HG03442 (cell line): ENCODE measurements around the gene MYLIP.

Source experiments
- ATAC-seq: cut with Tn5 transposase; IDR thresholded peaks from one replicate; pipeline ENCODE4 v1.9.1; 2021; ENCODE audit warnings: mild to moderate bottlenecking, moderate library complexity; ENCODE audit not compliant: unreplicated experiment

MYLIP gene

DNA sequence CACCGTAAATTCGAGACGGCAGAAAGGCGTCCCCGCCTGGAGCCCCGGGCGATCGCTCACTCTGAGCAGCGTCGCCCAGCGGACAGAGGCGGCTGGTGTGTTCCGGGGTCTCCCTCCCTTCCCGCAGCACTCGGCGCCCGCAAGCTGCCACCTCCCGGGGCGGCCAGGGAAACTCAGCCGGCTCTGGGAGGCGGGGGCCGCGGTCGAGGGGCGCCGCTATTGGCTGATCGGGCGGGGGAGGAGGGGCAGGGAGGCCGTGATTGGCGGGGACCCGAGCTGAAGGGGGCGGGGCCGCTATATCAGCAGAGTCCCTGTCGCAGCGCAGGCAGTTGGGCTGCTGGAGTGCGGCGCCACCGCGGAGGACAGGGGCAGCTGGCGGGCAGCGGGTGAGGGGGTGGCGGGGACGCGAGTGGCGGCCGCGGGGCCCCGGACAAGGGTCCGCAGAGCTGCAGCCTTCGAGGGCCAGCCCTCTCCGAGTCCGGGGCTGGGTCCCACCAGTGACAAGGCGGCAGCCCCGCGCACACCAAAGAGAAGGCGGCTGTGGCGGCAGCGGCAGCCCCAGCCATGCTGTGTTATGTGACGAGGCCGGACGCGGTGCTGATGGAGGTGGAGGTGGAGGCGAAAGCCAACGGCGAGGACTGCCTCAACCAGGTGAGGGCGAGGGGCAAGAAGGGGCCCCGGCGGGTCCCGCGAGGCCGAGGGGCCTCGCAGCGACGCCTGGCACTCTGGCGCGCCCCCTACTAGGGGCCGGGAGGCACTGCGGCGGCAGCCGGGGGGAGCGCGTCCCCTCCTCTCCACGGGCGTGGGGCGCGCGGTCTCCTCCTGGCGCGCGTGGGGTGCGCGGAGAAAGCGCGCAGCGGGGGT lies at the start of gene MYLIP:
Gene MYLIP, plus strand, starts transcription at position 328 of the 864 bp plus-strand sequence. Its CDS starts 237 bp downstream, at position 565.
- peak; percentile 75 for ATAC-seq

DNA sequence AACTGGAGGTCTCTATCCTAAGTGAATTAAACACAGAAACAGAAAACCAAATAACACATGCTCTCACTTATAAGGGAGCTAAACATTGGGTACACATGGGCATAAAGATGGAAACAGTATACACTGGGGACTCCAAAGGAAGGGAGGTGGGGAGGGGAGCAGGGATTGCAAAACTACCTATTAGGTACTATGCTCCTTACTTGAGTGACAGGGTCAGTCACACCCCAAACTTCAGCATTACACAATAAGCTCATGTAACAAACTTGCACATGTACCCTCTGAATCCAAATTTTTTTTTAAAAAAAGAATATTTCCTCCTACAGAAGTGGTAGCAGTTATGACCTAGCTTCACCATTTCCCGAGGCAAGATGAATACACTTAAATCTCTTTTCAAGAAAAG lies 49.5 kb upstream of the MYLIP start:
- no peak for ATAC-seq

DNA sequence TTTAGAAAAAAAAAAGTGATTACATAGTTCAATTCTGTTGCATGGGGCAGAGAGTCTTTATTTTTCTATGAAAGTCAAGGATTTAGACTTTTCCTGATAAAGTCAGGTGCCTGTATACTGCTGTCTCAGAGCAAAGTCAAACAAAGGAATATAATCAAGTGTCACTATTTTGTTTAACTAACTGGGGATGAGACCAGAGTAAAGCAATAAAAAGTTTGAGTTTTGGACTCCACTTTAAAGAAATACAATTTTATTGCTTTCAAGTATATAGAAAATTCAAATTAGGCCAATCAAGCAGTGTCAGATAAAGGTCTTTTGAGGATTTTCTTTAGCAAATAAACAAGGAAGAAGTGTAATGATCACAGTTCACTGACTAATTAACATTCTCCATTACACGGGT lies 48.7 kb upstream of the MYLIP start:
- no peak for ATAC-seq

DNA sequence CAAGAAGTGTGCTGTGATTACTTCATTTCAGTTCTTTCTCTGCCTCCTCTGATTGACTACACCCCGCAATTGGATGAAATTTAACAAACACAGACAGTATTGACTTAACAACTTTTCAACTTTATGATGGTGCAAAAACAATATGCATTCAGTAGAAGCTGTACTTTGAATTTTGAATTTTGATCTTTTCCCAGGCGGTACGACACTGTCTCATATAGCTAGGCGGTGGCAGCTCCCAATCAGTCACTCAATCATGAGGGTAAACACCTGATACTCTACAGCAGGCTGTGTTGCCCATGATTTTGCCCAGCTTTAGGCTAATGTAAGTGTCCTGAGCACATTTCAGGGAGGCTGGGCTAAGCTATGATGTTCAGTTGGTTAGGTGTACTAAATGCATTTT lies 47.6 kb upstream of the MYLIP start:
- ATAC-seq, result no peak

DNA sequence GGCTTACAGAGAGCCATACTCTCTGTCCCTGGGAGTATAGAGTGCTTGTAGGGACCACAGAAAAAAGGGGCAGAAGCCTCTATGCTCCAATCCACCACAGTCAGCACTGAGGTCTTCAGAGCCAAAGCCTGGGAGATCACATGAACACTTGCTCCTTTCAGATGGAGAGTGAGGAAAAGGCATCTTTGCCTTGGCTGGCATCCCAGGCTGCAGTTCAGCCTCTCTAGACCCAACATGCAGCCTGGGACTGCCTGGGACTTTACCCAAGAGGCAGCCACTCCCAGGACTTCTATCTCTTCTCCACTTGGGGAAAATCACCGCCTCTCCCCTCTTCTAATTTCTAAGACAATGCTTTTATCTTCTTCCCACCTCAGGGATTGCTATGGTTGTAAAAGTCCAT lies 46.5 kb upstream of the MYLIP start:
- no peak for ATAC-seq

DNA sequence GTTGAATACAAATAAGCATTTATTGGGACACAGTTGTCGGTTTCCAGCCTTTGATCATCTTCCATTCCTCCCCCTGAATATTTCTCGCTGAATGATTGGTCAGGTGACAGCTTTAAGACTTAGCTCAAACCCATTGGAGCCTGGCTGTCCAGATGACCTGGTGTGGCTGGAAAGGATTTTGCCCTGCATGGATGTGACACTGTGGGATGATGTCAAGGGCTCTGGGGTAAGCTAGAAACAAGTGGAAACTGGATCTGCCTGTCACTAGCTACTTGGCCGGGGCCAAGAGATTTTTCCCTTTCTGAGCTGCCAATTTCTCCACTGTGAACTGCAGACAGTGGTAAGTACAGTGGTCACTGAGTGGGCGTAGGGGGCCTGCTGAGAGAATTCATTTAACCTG lies 41.9 kb upstream of the MYLIP start:
- no peak for ATAC-seq

DNA sequence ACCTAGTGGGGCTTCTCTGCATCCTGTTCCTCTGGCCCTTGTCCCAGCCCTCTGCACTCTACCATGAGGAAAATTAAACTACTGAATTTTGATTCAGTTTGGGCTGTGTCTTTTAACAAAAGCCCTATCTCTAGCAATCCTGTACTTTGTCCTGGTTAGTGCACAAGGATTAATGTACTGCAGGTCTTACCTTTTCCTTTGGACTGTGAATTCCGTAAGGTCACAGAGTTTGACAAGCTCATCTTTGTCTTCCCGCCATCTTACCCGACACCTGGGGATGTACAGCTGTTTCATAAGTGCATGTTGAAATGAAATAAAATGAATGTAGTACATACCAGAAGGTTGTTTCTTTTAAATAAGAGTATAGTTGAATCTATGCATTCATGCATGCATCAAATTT lies 41.5 kb upstream of the MYLIP start:
- ATAC-seq, result no peak

DNA sequence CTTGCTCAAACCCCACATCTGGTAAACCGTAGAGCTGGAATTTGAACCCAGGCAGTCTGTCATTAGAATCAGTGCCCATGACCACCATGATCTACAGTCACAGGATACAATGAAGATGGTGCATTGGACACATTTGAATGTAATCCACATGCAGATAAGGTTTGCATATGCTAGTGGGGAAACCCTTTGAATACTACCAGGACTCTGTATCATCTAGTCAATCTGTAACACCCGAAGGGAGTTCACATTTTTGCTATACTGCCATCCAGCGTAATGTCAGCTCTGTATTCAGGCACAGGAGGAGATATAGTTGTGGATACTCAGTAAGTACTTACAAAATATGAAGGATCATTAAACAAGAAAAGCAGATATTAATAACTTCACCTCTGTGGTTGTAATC lies 40.5 kb upstream of the MYLIP start:
- ATAC-seq, result no peak

DNA sequence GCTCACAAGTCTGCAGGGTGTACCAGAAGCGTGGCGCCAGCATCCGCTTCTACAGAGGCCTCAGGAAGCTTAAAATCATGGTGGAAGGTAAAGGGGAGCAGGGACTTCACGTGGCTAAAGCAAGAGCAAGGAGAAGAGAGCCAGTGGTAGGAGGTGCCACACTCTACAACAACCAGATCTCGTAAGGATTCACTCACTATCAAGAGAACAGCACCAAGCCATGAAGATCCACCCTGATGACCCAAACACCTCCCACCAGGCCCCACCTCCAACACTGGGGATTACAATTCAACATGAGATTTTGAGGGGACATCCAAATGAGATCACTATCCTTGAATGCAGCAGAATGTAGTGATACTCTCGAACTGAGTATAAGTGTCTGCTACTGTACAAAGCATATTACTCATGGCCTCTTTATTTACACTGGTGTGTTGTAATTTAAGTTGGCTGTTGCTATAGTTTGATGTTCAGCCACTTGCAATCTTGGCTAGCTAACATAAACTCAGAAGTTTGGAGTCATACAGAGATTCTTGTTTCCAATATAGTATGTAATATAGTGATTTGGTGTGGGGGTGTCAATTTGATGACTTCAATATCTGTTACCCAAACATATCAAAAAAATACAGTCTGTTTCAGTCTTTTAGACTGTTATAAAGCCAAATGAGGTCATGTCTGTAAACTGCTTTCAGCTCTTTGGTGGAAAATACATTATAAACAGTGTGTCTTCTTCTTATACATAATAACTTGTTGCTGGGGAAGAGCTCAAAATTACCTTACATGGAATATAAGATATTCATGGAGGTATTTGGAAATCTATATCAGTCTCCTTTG lies 39.4 kb upstream of the MYLIP start:
- no peak for ATAC-seq

DNA sequence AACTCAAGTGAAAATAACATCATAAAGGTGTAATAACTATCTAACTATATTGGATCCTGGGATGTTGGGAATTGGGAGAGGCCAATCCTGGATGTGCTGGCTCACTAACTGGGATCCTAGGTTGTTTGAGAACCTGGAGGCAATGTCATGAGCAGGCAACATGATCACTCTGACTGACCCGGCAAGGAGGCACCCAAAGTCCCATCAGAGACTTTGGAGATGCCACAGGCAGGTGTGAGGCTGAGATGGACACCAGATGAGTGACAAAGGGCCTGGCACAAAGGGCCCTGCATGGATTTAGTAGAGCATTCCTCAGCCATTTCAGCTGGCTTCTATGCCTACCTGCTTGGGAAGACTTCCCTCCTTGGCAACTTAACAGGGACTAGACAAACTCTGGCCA lies 38.4 kb upstream of the MYLIP start:
- no peak for ATAC-seq

DNA sequence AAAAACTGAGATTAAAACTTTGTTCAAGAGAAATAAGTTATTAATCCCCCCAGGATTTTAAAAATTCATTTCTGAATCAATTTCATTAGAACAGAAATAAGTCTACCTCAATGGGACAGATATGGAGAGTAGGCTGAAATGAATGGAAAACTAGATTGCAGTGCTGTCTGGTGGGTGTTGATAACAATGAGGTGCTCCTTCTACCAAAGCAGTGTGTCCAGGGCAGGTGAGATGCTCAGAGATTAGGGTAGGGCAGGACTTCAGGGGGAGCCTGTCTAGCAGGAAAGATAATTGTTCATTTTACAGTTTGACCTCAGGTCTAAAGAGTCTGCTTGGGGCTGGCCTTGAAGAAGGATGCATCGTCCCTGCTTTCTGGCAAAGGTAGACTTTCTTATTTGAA lies 38.0 kb upstream of the MYLIP start:
- ATAC-seq, result no peak

DNA sequence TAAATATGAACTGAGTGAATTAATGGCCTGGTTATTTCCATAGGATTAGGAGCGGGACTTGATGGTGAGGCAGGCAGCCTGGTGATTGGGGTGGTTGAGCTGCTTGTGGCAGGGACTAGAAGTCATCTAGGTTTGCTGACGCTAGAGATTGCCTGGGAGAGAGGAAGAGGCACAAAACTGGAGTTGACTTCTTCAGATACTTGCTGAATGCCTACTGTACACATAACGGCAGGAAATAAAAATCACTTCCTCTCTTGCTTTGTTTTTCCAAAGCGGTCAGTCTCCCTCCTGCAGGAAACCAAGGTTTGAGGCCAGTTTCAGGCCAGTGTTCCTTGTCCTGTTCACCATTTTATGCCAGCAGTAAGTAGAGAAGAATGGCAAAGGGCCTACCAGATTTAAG lies 36.7 kb upstream of the MYLIP start:
- no peak for ATAC-seq

DNA sequence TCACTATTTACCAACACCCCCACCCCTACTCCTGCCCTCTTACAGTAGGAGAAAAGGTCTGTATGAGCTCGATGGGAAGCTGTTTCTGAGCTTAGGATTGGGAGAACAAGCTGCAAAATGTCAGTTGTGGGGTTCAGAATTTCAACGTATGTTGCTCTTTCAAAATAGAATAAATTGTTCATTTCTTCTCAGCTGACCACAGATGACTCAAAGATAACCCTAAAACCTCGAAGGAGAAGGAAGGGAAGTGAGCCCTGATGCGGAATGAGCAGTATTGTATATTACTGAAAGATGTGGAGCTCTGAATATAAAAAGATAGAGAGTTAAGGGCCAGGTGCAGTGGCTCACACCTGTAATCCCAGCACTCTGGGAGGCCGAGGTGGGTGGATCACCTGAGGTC lies 35.9 kb upstream of the MYLIP start:
- ATAC-seq, result no peak

DNA sequence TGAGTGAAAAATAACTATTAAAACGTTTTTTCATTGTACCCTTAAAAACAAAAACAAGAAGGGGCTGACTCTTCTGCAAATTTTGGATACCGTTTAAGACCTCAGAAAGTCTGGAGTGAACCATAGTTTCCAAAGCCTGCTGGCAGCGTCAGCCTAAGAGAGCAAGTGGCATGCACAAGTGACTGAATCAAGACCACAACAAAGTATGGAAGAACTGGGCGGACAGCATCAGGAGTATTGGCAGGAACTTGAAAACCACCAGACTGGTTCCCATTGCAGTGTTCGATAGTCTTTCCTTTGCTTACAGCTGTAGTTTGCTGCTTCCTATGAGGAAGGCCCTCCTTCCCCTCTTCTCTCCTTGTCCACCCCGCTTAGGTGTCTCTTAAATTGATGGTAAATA lies 33.7 kb upstream of the MYLIP start:
- no peak for ATAC-seq

DNA sequence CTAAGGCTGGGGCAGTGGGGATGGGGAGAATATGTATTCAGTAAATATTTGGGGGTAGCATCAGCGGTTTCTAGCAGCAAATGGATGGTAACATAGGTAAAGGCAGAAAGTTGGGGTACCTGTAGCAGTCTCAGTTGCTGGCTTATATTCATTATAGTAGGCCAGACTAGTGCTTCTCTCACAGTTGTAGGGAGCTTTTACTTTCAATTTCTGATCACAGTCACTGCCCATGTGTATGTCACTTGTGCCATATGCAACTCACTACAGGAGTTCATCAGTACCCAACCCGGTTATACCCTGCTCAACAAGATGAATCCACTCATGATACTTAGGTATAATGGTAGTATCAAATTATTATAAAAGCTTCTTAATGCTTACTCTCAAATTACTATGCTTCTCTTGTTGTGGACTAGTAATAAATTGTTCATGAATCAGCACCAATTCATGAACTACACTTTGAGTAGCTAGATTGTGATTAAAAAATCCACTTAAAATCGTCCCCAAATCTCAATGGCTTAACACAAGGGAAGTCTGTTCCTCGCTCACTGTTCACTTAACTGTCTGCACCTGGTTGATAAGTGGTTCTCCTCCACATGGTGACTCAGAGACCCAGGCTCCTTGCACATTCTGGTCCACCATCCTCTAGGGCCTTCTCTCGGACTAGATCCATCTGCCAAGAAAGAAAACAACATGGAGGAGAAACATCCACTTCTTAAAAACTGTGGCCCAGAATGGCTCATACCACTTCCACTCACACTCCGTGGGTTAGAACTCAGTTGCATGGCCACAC lies 31.3 kb upstream of the MYLIP start:
- peak; percentile 64 for ATAC-seq

DNA sequence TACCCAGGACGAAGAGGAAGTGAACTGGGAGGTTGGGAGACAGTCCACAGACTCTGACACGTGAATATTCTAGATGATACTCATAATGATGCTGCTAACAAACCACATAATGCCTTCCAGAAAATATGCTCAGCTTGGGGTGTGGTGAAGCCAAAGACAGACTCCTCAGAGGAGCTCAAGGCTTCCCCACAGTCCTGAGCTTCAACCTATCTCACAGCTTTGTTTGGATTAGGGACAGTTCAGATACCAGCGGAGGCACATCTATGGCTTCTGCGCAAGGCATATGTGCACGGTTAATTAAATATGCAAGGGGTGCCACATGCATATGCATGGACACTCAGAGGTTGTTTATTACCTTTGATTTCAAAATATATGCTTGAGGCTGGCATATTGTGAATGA lies 30.7 kb upstream of the MYLIP start:
- no peak for ATAC-seq

DNA sequence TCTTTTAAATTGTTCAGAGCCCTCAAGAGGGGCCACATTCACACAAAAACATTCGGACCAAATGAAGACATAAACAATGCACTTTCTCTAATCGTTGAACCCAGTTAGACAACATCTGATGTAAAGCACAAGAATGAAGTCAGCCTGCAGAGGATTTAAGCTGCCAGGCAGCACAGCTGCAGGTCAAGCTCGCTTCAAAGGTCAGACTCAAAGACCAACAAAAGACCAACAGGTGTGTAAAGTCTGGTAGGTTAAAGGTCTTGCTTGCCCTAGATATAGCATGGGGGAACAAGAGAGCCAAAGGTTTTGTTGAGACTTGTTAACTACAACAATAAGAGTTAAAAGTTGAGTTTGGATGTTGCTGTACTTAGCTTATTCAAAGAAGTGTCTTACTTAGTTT lies 26.7 kb upstream of the MYLIP start:
- no peak for ATAC-seq

DNA sequence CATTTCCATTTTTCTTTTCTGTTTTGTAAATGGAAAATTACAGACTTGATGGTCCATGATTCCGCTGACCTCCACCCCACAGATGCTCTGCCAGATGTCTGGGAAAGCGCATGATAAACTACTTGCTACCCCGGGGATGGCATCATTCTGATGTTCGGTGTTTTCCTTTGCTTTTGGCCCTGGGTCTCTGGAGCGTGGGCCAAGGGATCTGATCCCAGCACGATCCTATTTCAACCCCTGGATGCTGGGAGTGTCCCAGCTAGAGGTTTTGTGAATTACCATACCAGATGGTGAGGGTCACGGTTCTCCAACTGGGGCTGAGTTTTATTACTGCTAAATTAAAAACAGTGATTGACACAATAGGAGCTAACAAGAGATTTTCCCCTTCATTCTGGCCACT lies 25.2 kb upstream of the MYLIP start:
- ATAC-seq, result no peak

DNA sequence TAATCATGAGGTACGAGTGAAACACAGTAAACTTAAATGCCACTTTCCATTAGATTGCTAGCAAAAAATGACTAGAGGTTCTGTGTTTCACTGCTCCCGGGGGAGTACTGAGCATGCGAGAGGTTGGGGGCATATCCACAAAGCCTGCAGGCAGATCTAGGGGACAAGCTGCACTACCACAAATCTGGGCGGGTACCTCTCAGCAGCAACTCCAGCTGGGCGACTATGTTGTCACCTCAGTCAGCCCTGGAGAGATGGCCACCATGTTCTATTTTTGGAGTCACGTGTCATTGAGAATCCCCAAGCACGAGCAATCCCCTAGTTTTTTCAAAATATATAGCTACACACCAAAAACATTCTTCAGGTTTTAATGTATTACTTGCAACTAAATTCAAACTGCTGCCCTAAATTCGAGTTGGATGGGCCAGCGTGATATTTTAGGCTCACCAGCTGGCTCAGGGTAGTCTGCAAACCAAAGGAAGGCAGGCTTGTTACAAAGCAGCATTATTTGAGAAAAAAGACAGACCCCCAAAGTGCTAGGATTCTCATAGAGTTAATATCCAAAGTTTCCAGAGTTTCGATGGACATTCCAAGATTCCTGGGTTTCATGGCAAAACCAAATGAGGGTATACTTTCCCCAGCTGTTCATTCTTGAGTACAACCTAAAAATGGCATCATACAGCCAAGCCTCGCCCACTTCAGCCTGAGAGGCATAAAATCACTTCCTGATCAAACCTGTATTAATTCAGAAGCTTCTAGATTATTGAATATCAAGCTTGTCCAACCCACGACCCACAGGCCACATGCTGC lies 24.1 kb upstream of the MYLIP start:
- ATAC-seq, result no peak

DNA sequence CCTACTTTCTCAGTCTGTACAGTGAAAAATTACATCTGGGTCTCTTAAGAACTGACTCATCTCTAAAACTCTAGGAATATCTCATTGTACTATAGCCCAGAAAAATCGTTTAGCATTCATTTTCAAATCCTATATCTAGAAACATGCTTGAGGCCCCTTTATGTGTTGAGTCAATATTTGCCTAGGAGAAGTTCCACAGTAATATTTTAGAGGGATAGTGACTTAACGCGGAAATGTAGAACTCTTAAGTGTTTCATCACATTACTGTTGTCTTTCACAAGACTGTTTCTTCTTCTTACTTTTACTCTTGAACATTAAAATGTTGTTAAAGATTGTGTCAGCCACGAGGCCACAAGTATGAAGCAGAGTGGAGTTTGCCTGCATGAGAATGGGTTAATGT lies 23.0 kb upstream of the MYLIP start:
- no peak for ATAC-seq
